OCI-LY1 (cell line): Measurements from ENCODE around the gene TAAR9.
"Not testable (repeated sequence)": the region's sequence is repeated elsewhere in the genome, so short reads cannot be mapped to it uniquely, and the experiment has no call there.

Experiments used
- H2AFZ ChIP-seq: fragments of 200-600 bp; sonication (generic), shearing (Covaris generic); 2 replicates; pipeline ENCODE4 v1.6.0; 2014; ENCODE audit warnings: antibody characterized with exemption, mild to moderate bottlenecking, low read length
- H3F3A ChIP-seq: fragments of 200-600 bp; sonication (generic), shearing (Covaris generic); 2 replicates; pipeline ENCODE4 v1.6.0; 2014; ENCODE audit warnings: mild to moderate bottlenecking, antibody characterized with exemption, low read length, moderate library complexity; ENCODE audit not compliant: insufficient read depth
- H3K27ac ChIP-seq: fragments of 200-600 bp; sonication (generic); 2 replicates; pipeline ENCODE4 v1.5.1; 2014; ENCODE audit warnings: low read length, mixed run types, mild to moderate bottlenecking, low read depth; ENCODE audit not compliant: poor library complexity, severe bottlenecking
- H3K27me3 ChIP-seq: fragments of 200-600 bp; sonication (generic); 2 replicates; pipeline ENCODE4 v1.6.0; 2014; ENCODE audit warnings: antibody characterized with exemption, mild to moderate bottlenecking, low read length, moderate library complexity; ENCODE audit not compliant: insufficient read depth
- H3K36me3 ChIP-seq: fragments of 200-600 bp; sonication (generic); 2 replicates; pipeline ENCODE4 v1.6.1; 2014; ENCODE audit warnings: mild to moderate bottlenecking, antibody characterized with exemption, low read length, moderate library complexity, mixed read lengths; ENCODE audit not compliant: insufficient read depth
- H3K4me1 ChIP-seq: fragments of 200-600 bp; sonication (generic); 2 replicates; pipeline ENCODE4 v1.5.1; 2014; ENCODE audit warnings: mild to moderate bottlenecking, low read length, moderate library complexity; ENCODE audit not compliant: insufficient read depth, severe bottlenecking
- H3K4me2 ChIP-seq: fragments of 200-600 bp; sonication (generic), shearing (Covaris generic); 2 replicates; pipeline ENCODE4 v1.6.1; 2014; ENCODE audit warnings: low read length
- H3K4me3 ChIP-seq: fragments of 200-600 bp; sonication (generic); 2 replicates; pipeline ENCODE4 v1.5.1; 2014; ENCODE audit warnings: low read length, low read depth, mild to moderate bottlenecking, mixed read lengths; ENCODE audit not compliant: poor library complexity, severe bottlenecking
- H3K79me2 ChIP-seq: fragments of 200-600 bp; shearing (Covaris generic); 2 replicates; pipeline ENCODE4 v1.6.1; 2016; ENCODE audit warnings: mixed run types, low read length, mixed read lengths; ENCODE audit not compliant: insufficient read depth
- H3K9ac ChIP-seq: fragments of 200-600 bp; sonication (generic), shearing (Covaris generic); 2 replicates; pipeline ENCODE4 v1.6.1; 2014; ENCODE audit warnings: mild to moderate bottlenecking, low read length, mixed read lengths
- H3K9me2 ChIP-seq: fragments of 200-600 bp; sonication (generic), shearing (Covaris generic); 2 replicates; pipeline ENCODE4 v1.6.1; 2014; ENCODE audit warnings: low read depth, mild to moderate bottlenecking, low read length, mixed read lengths
- H3K9me3 ChIP-seq: fragments of 200-600 bp; shearing (Covaris generic); 2 replicates; pipeline ENCODE4 v1.6.1; 2014; ENCODE audit warnings: low read length, mixed read lengths
- H4K20me1 ChIP-seq: fragments of 200-600 bp; sonication (generic), shearing (Covaris generic); 2 replicates; pipeline ENCODE4 v1.6.0; 2016; ENCODE audit warnings: mild to moderate bottlenecking, low read length; ENCODE audit not compliant: insufficient read depth
- EZH2 ChIP-seq: fragments of 200-600 bp; sonication (generic), shearing (Covaris generic); IDR thresholded peaks from 2 replicates; pipeline ENCODE4 v1.8.0; 2017; ENCODE audit warnings: borderline replicate concordance, mixed run types, mild to moderate bottlenecking, antibody characterized with exemption, low read length, moderate library complexity, mixed read lengths
- TF ChIP-seq, protein P1 (sequence below): fragments of 200-600 bp; sonication (generic), shearing (Covaris generic); IDR thresholded peaks from 2 replicates; pipeline ENCODE4 v1.5.1; 2017; ENCODE audit warnings: mild to moderate bottlenecking, antibody characterized with exemption, low read length, moderate library complexity, mixed read lengths

The TAAR9 gene

DNA sequence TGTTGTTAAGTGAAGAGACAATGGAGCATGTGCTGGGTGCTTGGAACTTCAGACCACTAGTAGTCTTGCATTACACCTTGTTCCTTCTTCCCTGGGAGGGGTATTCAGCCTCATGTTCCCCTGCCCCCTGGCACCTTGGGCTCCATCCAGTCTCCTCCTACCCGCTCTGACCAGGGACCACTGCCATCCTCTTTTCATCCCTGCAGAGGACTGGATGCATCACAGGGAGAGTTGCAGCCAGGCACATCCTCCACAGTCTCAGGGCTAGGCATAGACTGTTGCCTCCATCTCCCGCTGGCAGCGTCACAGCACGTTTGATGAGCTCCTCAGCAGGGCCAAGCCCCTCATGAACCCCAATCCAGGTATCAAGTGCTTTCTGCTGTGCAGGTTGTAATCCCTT is 13.1 kb downstream of the TAAR9 start:
- Histone ChIP-seq H3F3A (no peaks in the 10 kb centered on the region), H3K4me3 (no peak overlapping the region), H3K27ac (no peak overlapping the region), H3K36me3 (no peaks in the 10 kb centered on the region), H3K9ac (no peak overlapping the region), H3K4me1 (no peaks in the 10 kb centered on the region), H3K9me2 (no peaks in the 10 kb centered on the region), H3K27me3 (no peaks in the 10 kb centered on the region), H3K4me2 (no peak overlapping the region), H4K20me1 (no peaks in the 10 kb centered on the region), H2AFZ (no peak overlapping the region), H3K9me3 (no peaks in the 10 kb centered on the region), H3K79me2 (no peaks in the 10 kb centered on the region)
- TF ChIP-seq, protein P1, sequence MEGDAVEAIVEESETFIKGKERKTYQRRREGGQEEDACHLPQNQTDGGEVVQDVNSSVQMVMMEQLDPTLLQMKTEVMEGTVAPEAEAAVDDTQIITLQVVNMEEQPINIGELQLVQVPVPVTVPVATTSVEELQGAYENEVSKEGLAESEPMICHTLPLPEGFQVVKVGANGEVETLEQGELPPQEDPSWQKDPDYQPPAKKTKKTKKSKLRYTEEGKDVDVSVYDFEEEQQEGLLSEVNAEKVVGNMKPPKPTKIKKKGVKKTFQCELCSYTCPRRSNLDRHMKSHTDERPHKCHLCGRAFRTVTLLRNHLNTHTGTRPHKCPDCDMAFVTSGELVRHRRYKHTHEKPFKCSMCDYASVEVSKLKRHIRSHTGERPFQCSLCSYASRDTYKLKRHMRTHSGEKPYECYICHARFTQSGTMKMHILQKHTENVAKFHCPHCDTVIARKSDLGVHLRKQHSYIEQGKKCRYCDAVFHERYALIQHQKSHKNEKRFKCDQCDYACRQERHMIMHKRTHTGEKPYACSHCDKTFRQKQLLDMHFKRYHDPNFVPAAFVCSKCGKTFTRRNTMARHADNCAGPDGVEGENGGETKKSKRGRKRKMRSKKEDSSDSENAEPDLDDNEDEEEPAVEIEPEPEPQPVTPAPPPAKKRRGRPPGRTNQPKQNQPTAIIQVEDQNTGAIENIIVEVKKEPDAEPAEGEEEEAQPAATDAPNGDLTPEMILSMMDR = no peak
- no peak for TF ChIP-seq EZH2

DNA sequence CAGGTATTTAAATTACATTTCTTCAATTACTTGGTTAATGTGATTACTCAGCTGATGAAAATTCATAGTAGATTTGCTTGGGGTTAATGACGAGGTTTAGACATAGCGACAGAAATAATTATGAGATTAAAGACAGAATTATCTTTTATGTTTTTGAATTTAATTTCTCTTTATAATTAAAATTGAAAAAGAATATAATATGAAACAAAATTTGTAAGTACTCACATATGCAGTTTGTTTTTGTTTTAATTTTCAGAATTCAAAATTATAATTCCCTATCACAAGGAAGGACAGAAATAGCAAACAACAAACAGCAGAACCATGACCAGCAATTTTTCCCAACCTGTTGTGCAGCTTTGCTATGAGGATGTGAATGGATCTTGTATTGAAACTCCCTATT is 14.3 kb downstream of the TAAR9 start, which contains the start of gene TAAR8:
Gene TAAR8 (plus strand): TSS at position 301 of the 400 bp plus-strand sequence. CDS start 21 bp downstream, at position 322.
- H4K20me1 ChIP-seq = no peaks in the 10 kb centered on the region
- H3F3A ChIP-seq = no peaks in the 10 kb centered on the region
- H3K79me2 ChIP-seq = no peaks in the 10 kb centered on the region
- H3K36me3 ChIP-seq = no peaks in the 10 kb centered on the region
- H3K9ac ChIP-seq = no peak within 1 kb of the TSS
- H3K27me3 ChIP-seq = no peaks in the 10 kb centered on the region
- H3K4me3 ChIP-seq = no peak within 1 kb of the TSS
- no peaks in the 10 kb centered on the region for H3K4me1 ChIP-seq
- no peaks in the 10 kb centered on the region for H3K9me3 ChIP-seq
- H3K27ac ChIP-seq = no peak within 1 kb of the TSS
- no peak for TF ChIP-seq EZH2
- TF ChIP-seq, protein P1 = no peak
- no peak within 1 kb of the TSS for H3K4me2 ChIP-seq
- no peaks in the 10 kb centered on the region for H3K9me2 ChIP-seq
- H2AFZ ChIP-seq = no peak within 1 kb of the TSS

DNA sequence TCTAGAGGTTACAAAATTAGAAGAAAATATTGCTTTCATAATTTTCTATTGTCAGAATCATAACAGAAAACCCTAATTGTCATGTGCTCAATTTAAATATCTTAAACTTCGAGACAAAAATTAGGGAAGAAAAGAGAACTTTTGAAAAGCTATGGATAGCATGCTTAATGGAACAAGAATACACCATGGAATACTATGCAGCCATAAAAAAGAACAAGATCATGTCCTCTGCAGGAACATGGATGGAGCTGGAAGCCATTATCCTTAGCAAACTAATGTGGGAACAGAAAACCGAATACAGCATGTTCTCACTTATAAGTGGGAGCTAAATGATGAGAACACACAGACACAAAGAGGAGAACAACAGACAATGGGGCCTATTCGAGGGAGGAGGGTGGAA is 22.0 kb downstream of the TAAR9 start:
- H3K27ac ChIP-seq, H3K4me3 ChIP-seq, H3K79me2 ChIP-seq, H3K9ac ChIP-seq, H3K4me2 ChIP-seq, H3K36me3 ChIP-seq, H3K9me3 ChIP-seq, H3F3A ChIP-seq, H3K9me2 ChIP-seq, H2AFZ ChIP-seq, H4K20me1 ChIP-seq, H3K4me1 ChIP-seq, H3K27me3 ChIP-seq: not testable (repeated sequence)

DNA sequence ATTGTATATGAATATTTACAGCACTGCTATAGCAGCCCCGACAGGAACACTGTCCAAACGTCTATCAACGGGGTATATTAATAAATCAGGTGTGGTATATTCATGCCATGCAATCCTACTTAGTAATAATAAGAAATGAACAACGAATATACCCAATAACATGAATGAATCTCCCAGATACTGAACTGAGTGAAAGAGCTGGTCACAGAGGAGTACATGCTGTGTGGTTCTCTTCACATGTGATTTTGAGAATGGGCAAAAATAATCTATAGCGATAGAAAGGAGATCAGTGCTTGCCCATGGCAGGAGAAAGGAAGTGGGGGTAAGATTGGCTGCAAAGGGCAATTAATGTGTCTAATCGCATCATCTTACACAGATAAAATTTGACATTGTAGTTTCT is 28.3 kb downstream of the TAAR9 start:
- no peaks in the 10 kb centered on the region for H3F3A ChIP-seq
- no peaks in the 10 kb centered on the region for H3K27me3 ChIP-seq
- H3K4me3 ChIP-seq = no peak overlapping the region
- no peaks in the 10 kb centered on the region for H3K36me3 ChIP-seq
- no peak overlapping the region for H3K4me2 ChIP-seq
- no peak overlapping the region for H2AFZ ChIP-seq
- H3K79me2 ChIP-seq = no peaks in the 10 kb centered on the region
- no peak overlapping the region for H3K27ac ChIP-seq
- H3K9me3 ChIP-seq = no peaks in the 10 kb centered on the region
- TF ChIP-seq, protein P1 = no peak
- no peak for TF ChIP-seq EZH2
- no peaks in the 10 kb centered on the region for H3K4me1 ChIP-seq
- no peak overlapping the region for H3K9ac ChIP-seq
- H3K9me2 ChIP-seq = no peaks in the 10 kb centered on the region
- H4K20me1 ChIP-seq = no peaks in the 10 kb centered on the region
